ENCODE data around the gene MTCL1.

DNA sequence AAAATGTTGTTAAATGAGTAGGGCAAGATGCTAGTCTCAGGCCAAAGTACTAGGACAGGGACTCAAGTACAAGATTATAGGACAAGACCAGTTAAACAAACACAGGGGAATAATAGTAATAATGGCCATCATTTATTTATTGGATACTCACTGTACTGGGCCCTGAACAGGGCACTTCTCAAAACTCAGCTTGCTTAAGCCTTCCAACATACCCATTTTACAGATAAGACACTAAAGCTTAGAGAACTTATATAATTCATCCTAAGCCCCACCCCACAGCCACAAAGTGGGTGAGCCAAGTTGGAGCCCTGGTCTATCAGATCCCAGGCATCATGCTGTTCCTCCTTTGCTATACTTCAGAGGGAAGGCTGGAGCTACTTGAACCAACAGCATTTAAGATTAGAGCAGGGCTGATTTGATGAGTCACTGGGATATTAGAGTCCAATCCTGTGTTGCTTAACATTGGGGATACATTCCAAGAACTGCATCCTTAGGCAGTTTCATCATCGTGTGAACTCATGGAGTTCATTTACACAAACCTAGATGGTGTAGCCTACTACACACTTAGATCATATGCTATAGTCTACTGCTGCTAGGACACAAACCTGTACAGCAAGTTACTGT lies 153.6 kb downstream of the MTCL1 start:
- TF ChIP-seq POLR2A (IDR thresholded peaks at IDR 0.05) (no peak), POLR2AphosphoS5 (IDR thresholded peaks at IDR 0.05) (no peak)
- TF ChIP-seq, protein P1, sequence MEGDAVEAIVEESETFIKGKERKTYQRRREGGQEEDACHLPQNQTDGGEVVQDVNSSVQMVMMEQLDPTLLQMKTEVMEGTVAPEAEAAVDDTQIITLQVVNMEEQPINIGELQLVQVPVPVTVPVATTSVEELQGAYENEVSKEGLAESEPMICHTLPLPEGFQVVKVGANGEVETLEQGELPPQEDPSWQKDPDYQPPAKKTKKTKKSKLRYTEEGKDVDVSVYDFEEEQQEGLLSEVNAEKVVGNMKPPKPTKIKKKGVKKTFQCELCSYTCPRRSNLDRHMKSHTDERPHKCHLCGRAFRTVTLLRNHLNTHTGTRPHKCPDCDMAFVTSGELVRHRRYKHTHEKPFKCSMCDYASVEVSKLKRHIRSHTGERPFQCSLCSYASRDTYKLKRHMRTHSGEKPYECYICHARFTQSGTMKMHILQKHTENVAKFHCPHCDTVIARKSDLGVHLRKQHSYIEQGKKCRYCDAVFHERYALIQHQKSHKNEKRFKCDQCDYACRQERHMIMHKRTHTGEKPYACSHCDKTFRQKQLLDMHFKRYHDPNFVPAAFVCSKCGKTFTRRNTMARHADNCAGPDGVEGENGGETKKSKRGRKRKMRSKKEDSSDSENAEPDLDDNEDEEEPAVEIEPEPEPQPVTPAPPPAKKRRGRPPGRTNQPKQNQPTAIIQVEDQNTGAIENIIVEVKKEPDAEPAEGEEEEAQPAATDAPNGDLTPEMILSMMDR (IDR thresholded peaks at IDR 0.05 in 8 of 11, conservative IDR thresholded peaks at IDR 0.05 in 3 of 11) = no peak
